Measurements from ENCODE around the gene PPP5C.

Gene PPP5C

GRCh38 chr19:46349311-46349993 lies 2.6 kb downstream of the PPP5C start:
- peaks cover 38% of the 10 kb centered on the region for H3K4me1 ChIP-seq (ENCODE audit: control insufficient read depth, insufficient read depth, low read length, poor library complexity, severe bottlenecking)
- no peaks in the 10 kb centered on the region for H3K27me3 ChIP-seq (replicated peaks; ENCODE audit: control insufficient read depth, insufficient read depth, low read length, poor library complexity, severe bottlenecking)
- H3K4me3 ChIP-seq (ENCODE audit: insufficient read depth, low read depth, low read length, poor library complexity, severe bottlenecking): no peak overlapping the region
- peaks cover 10% of the 10 kb centered on the region for H3K36me3 ChIP-seq (ENCODE audit: control insufficient read depth, insufficient read depth, low read length)
- DNase-seq: no peak
- H3K9me3 ChIP-seq (ENCODE audit: control insufficient read depth, low read length): no peaks in the 10 kb centered on the region
- H3K27ac ChIP-seq (ENCODE audit: insufficient read depth, low read length, poor library complexity, severe bottlenecking): peak overlapping the region; percentile 57

- no peak for DNase-seq
- peak overlapping the region; percentile 57 for H3K27ac ChIP-seq (ENCODE audit: insufficient read depth, low read length, poor library complexity, severe bottlenecking)
- H3K36me3 ChIP-seq (ENCODE audit: control insufficient read depth, insufficient read depth, low read length): peaks cover 18% of the 10 kb centered on the region
- peaks cover 39% of the 10 kb centered on the region for H3K4me1 ChIP-seq (ENCODE audit: control insufficient read depth, insufficient read depth, low read length, poor library complexity, severe bottlenecking)
- no peak overlapping the region for H3K4me3 ChIP-seq (ENCODE audit: insufficient read depth, low read depth, low read length, poor library complexity, severe bottlenecking)
- no peaks in the 10 kb centered on the region for H3K27me3 ChIP-seq (replicated peaks; ENCODE audit: control insufficient read depth, insufficient read depth, low read length, poor library complexity, severe bottlenecking)
- no peaks in the 10 kb centered on the region for H3K9me3 ChIP-seq (ENCODE audit: control insufficient read depth, low read length)
Observed at GRCh38 chr19:46350029-46350757, 3.3 kb downstream of the PPP5C start.

- no peak overlapping the region for H3K4me3 ChIP-seq (ENCODE audit: insufficient read depth, low read depth, low read length, poor library complexity, severe bottlenecking)
- H3K9me3 ChIP-seq (ENCODE audit: control insufficient read depth, low read length): no peaks in the 10 kb centered on the region
- H3K4me1 ChIP-seq (ENCODE audit: control insufficient read depth, insufficient read depth, low read length, poor library complexity, severe bottlenecking): peaks cover 43% of the 10 kb centered on the region
- H3K27ac ChIP-seq (ENCODE audit: insufficient read depth, low read length, poor library complexity, severe bottlenecking): peak overlapping the region; percentile 57
- H3K27me3 ChIP-seq (replicated peaks; ENCODE audit: control insufficient read depth, insufficient read depth, low read length, poor library complexity, severe bottlenecking): no peaks in the 10 kb centered on the region
- H3K36me3 ChIP-seq (ENCODE audit: control insufficient read depth, insufficient read depth, low read length): peaks cover 20% of the 10 kb centered on the region
- no peak for DNase-seq
Observed at GRCh38 chr19:46350758-46351159, 3.9 kb downstream of the PPP5C start.

- Histone ChIP-seq H3K27ac (ENCODE audit: insufficient read depth, low read length, poor library complexity, severe bottlenecking) (peak overlapping the region; percentile 57), H3K27me3 (replicated peaks; ENCODE audit: control insufficient read depth, insufficient read depth, low read length, poor library complexity, severe bottlenecking) (no peaks in the 10 kb centered on the region), H3K9me3 (ENCODE audit: control insufficient read depth, low read length) (no peaks in the 10 kb centered on the region), H3K4me3 (ENCODE audit: insufficient read depth, low read depth, low read length, poor library complexity, severe bottlenecking) (peak overlapping the region; percentile 24), H3K36me3 (ENCODE audit: control insufficient read depth, insufficient read depth, low read length) (peaks cover 26% of the 10 kb centered on the region), H3K4me1 (ENCODE audit: control insufficient read depth, insufficient read depth, low read length, poor library complexity, severe bottlenecking) (peaks cover 41% of the 10 kb centered on the region)
- DNase-seq: no peak
Observed at GRCh38 chr19:46351241-46352041, 4.6 kb downstream of the PPP5C start.

GRCh38 chr19:46353730-46354528 lies 7.0 kb downstream of the PPP5C start:
- Histone ChIP-seq H3K27ac (ENCODE audit: insufficient read depth, low read length, poor library complexity, severe bottlenecking) (no peak overlapping the region), H3K9me3 (ENCODE audit: control insufficient read depth, low read length) (no peaks in the 10 kb centered on the region), H3K36me3 (ENCODE audit: control insufficient read depth, insufficient read depth, low read length) (peaks cover 28% of the 10 kb centered on the region), H3K27me3 (replicated peaks; ENCODE audit: control insufficient read depth, insufficient read depth, low read length, poor library complexity, severe bottlenecking) (no peaks in the 10 kb centered on the region), H3K4me1 (ENCODE audit: control insufficient read depth, insufficient read depth, low read length, poor library complexity, severe bottlenecking) (peaks cover 35% of the 10 kb centered on the region), H3K4me3 (ENCODE audit: insufficient read depth, low read depth, low read length, poor library complexity, severe bottlenecking) (no peak overlapping the region)
- no peak for DNase-seq

GRCh38 chr19:46355234-46356148 lies 8.6 kb downstream of the PPP5C start:
- DNase-seq: no peak
- peaks cover 28% of the 10 kb centered on the region for H3K36me3 ChIP-seq (ENCODE audit: control insufficient read depth, insufficient read depth, low read length)

GRCh38 chr19:46356149-46357055 lies 9.5 kb downstream of the PPP5C start:
- H3K4me3 ChIP-seq (ENCODE audit: insufficient read depth, low read depth, low read length, poor library complexity, severe bottlenecking): no peak overlapping the region
- peaks cover 11% of the 10 kb centered on the region for H3K4me1 ChIP-seq (ENCODE audit: control insufficient read depth, insufficient read depth, low read length, poor library complexity, severe bottlenecking)
- H3K27me3 ChIP-seq (replicated peaks; ENCODE audit: control insufficient read depth, insufficient read depth, low read length, poor library complexity, severe bottlenecking): no peaks in the 10 kb centered on the region
- no peak for DNase-seq
- no peak overlapping the region for H3K27ac ChIP-seq (ENCODE audit: insufficient read depth, low read length, poor library complexity, severe bottlenecking)
- H3K9me3 ChIP-seq (ENCODE audit: control insufficient read depth, low read length): no peaks in the 10 kb centered on the region
- peaks cover 28% of the 10 kb centered on the region for H3K36me3 ChIP-seq (ENCODE audit: control insufficient read depth, insufficient read depth, low read length)

More at GRCh38 chr19:46355234-46356148, 8.6 kb downstream of the PPP5C start:
- Histone ChIP-seq H3K27me3 (replicated peaks; ENCODE audit: control insufficient read depth, insufficient read depth, low read length, poor library complexity, severe bottlenecking) (no peaks in the 10 kb centered on the region), H3K4me3 (ENCODE audit: insufficient read depth, low read depth, low read length, poor library complexity, severe bottlenecking) (no peak overlapping the region), H3K9me3 (ENCODE audit: control insufficient read depth, low read length) (no peaks in the 10 kb centered on the region), H3K4me1 (ENCODE audit: control insufficient read depth, insufficient read depth, low read length, poor library complexity, severe bottlenecking) (peaks cover 20% of the 10 kb centered on the region), H3K27ac (ENCODE audit: insufficient read depth, low read length, poor library complexity, severe bottlenecking) (no peak overlapping the region)

- Histone ChIP-seq H3K4me1 (ENCODE audit: control insufficient read depth, insufficient read depth, low read length, poor library complexity, severe bottlenecking) (peaks cover 11% of the 10 kb centered on the region), H3K36me3 (ENCODE audit: control insufficient read depth, insufficient read depth, low read length) (peaks cover 28% of the 10 kb centered on the region)
Observed at GRCh38 chr19:46357846-46358583, 11.1 kb downstream of the PPP5C start.

More at GRCh38 chr19:46357846-46358583, 11.1 kb downstream of the PPP5C start:
- Histone ChIP-seq H3K9me3 (ENCODE audit: control insufficient read depth, low read length) (no peaks in the 10 kb centered on the region), H3K4me3 (ENCODE audit: insufficient read depth, low read depth, low read length, poor library complexity, severe bottlenecking) (no peak overlapping the region), H3K27me3 (replicated peaks; ENCODE audit: control insufficient read depth, insufficient read depth, low read length, poor library complexity, severe bottlenecking) (no peaks in the 10 kb centered on the region), H3K27ac (ENCODE audit: insufficient read depth, low read length, poor library complexity, severe bottlenecking) (no peak overlapping the region)
- no peak for DNase-seq
